ENCODE results near the gene GPC6. TPM values are rescaled to one million over a fixed set of nuclear protein-coding genes. Genes with fewer than 3 reads are reported as not detected.

The GPC6 gene
- total and polyA plus RNA-seq, 2 donors (not counting 1 experiment from before 2014, with no cell fraction given): not detected

DNA sequence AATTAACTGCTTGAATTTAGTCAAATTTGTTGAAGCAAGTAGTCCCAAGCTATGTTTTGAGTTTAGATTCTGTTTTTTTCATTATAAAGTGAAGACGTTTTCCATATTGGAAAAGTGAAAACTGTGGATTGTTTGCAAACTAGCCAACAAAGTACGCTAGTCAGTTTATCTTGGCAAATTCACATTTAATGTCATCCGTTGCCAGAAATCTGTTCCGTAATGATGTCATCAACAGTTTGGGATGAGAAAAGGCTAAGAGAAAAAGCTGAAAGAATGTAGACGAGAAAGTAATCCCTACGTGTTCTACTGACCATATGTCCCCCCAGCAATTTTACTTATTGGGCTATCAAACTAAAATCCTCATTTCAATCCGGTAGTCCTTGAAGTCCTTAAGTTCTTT, 419.6 kb downstream of the GPC6 start:
- no peak overlapping the region for H3K4me3 ChIP-seq (ENCODE audit: control extremely low read depth in 1 of 5, extremely low read depth in 1 of 5, insufficient read depth in 1 of 5, low read depth in 2 of 5, low read length in 4 of 5)
- ATAC-seq (ENCODE audit: low read depth) (no peak), DNase-seq (no peak)
- TF ChIP-seq EZH2 (IDR thresholded peaks at IDR 0.05; ENCODE audit: borderline replicate concordance, insufficient read depth, low read depth, low read length, poor library complexity, severe bottlenecking): no peak
- TF ChIP-seq, protein P1, sequence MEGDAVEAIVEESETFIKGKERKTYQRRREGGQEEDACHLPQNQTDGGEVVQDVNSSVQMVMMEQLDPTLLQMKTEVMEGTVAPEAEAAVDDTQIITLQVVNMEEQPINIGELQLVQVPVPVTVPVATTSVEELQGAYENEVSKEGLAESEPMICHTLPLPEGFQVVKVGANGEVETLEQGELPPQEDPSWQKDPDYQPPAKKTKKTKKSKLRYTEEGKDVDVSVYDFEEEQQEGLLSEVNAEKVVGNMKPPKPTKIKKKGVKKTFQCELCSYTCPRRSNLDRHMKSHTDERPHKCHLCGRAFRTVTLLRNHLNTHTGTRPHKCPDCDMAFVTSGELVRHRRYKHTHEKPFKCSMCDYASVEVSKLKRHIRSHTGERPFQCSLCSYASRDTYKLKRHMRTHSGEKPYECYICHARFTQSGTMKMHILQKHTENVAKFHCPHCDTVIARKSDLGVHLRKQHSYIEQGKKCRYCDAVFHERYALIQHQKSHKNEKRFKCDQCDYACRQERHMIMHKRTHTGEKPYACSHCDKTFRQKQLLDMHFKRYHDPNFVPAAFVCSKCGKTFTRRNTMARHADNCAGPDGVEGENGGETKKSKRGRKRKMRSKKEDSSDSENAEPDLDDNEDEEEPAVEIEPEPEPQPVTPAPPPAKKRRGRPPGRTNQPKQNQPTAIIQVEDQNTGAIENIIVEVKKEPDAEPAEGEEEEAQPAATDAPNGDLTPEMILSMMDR (IDR thresholded peaks at IDR 0.05): no peak
- ChIA-PET POLR2A (no interaction called here), CTCF (no interaction called here)
- H3K79me2 ChIP-seq (ENCODE audit: control insufficient read depth, insufficient read depth, low read length): no peaks in the 10 kb centered on the region
- H2AFZ ChIP-seq (ENCODE audit: insufficient read depth, low read depth, low read length, poor library complexity, severe bottlenecking): no peak overlapping the region
- H3K4me2 ChIP-seq (replicated peaks; ENCODE audit: low read depth, low read length, poor library complexity, severe bottlenecking): no peak overlapping the region
- Mint-ChIP-seq H3K4me3 (no peak overlapping the region), H3K27ac (no peak overlapping the region), H3K4me1 (no peaks in the 10 kb centered on the region), H3K9me3 (ENCODE audit: insufficient read depth) (peaks cover 6% of the 10 kb centered on the region), H3K27me3 (no peaks in the 10 kb centered on the region)
- H3K27ac ChIP-seq (ENCODE audit: low read length in 2 of 2): no peak overlapping the region
- no peaks in the 10 kb centered on the region for H3K36me3 ChIP-seq (replicated peaks in 1 of 2; ENCODE audit: control extremely low read depth in 1 of 2, control insufficient read depth in 1 of 2, extremely low read depth in 1 of 2, insufficient read depth in 2 of 2, low read length in 1 of 2)
- no peaks in the 10 kb centered on the region for H3K4me1 ChIP-seq (ENCODE audit: control insufficient read depth in 2 of 2, insufficient read depth in 2 of 2, low read length in 2 of 2)
- no peaks in the 10 kb centered on the region for H3K27me3 ChIP-seq (replicated peaks in 1 of 4; ENCODE audit: control extremely low read depth in 1 of 4, control insufficient read depth in 3 of 4, insufficient read depth in 4 of 4, low read length in 3 of 4)
- no peaks in the 10 kb centered on the region for H4K20me1 ChIP-seq (ENCODE audit: control insufficient read depth, insufficient read depth, low read length, poor library complexity, severe bottlenecking)
- no peak overlapping the region for H3K9ac ChIP-seq (ENCODE audit: low read length)
- H3K9me3 ChIP-seq (ENCODE audit: control extremely low read depth in 1 of 3, control insufficient read depth in 2 of 3, insufficient read depth in 1 of 3, low read length in 2 of 3): peaks cover 0 to 1% (median 0%) of the 10 kb centered on the region in 3 donors
- intact Hi-C loops (cut with micrococcal nuclease): no loop called here
- 91% methylated on average over 3 of the region's 7 CpGs for whole genome bisulfite sequencing (ENCODE audit: insufficient coverage)

DNA sequence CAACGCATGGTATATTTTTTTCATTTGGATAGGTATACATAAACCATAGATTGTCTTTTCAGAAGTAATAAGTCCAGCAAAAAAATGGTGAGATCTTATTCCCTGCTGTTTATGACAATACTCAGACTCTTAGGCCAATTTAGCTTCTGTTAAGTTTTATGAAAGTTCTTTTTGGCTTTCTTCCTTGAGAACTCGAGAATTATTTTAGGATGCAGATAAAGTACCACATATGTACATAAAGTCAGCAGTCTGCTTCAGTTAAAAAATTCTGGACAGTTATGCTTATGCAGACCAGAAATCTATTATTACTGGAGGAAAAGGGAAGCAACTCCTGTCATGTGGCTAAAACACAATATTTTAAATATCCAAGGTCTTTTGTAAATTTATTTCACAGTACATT, 422.9 kb downstream of the GPC6 start:
- no peaks in the 10 kb centered on the region for H3K36me3 ChIP-seq (replicated peaks in 1 of 2; ENCODE audit: control extremely low read depth in 1 of 2, control insufficient read depth in 1 of 2, extremely low read depth in 1 of 2, insufficient read depth in 2 of 2, low read length in 1 of 2)
- DNase-seq: no peak
- H3K79me2 ChIP-seq (ENCODE audit: control insufficient read depth, insufficient read depth, low read length): no peaks in the 10 kb centered on the region
- H3K4me3 Mint-ChIP-seq: no peak overlapping the region
- no peaks in the 10 kb centered on the region for H3K4me1 ChIP-seq (ENCODE audit: control insufficient read depth in 2 of 2, insufficient read depth in 2 of 2, low read length in 2 of 2)
- TF ChIP-seq, protein P1 (IDR thresholded peaks at IDR 0.05): no peak
- no peak for TF ChIP-seq EZH2 (IDR thresholded peaks at IDR 0.05; ENCODE audit: borderline replicate concordance, insufficient read depth, low read depth, low read length, poor library complexity, severe bottlenecking)
- no peak for ATAC-seq (ENCODE audit: low read depth)
- H3K9me3 ChIP-seq (ENCODE audit: control extremely low read depth in 1 of 3, control insufficient read depth in 2 of 3, insufficient read depth in 1 of 3, low read length in 2 of 3): peaks cover 0 to 1% (median 0%) of the 10 kb centered on the region in 3 donors
- no peak overlapping the region for H3K4me2 ChIP-seq (replicated peaks; ENCODE audit: low read depth, low read length, poor library complexity, severe bottlenecking)
- no peak overlapping the region for H3K9ac ChIP-seq (ENCODE audit: low read length)
- H3K27me3 ChIP-seq (replicated peaks in 1 of 4; ENCODE audit: control extremely low read depth in 1 of 4, control insufficient read depth in 3 of 4, insufficient read depth in 4 of 4, low read length in 3 of 4): no peaks in the 10 kb centered on the region
- H3K27ac Mint-ChIP-seq: no peak overlapping the region
- no CpG with 5 or more reads among the region's 2 CpGs for WGBS (ENCODE audit: insufficient coverage)
- H3K4me3 ChIP-seq (ENCODE audit: control extremely low read depth in 1 of 5, extremely low read depth in 1 of 5, insufficient read depth in 1 of 5, low read depth in 2 of 5, low read length in 4 of 5): no peak overlapping the region
- H2AFZ ChIP-seq (ENCODE audit: insufficient read depth, low read depth, low read length, poor library complexity, severe bottlenecking): no peak overlapping the region
- H4K20me1 ChIP-seq (ENCODE audit: control insufficient read depth, insufficient read depth, low read length, poor library complexity, severe bottlenecking): no peaks in the 10 kb centered on the region
- CTCF ChIA-PET: no interaction called here
- no peaks in the 10 kb centered on the region for H3K27me3 Mint-ChIP-seq
- H3K4me1 Mint-ChIP-seq: no peaks in the 10 kb centered on the region
- H3K27ac ChIP-seq (ENCODE audit: low read length in 2 of 2): no peak overlapping the region
- intact Hi-C loops (cut with micrococcal nuclease): no loop called here
- POLR2A ChIA-PET: no interaction called here
- H3K9me3 Mint-ChIP-seq (ENCODE audit: insufficient read depth): peaks cover 6% of the 10 kb centered on the region

Data from B cell (primary cell).